ENCODE measurements around the gene ZBTB20.

Gene ZBTB20

DNA sequence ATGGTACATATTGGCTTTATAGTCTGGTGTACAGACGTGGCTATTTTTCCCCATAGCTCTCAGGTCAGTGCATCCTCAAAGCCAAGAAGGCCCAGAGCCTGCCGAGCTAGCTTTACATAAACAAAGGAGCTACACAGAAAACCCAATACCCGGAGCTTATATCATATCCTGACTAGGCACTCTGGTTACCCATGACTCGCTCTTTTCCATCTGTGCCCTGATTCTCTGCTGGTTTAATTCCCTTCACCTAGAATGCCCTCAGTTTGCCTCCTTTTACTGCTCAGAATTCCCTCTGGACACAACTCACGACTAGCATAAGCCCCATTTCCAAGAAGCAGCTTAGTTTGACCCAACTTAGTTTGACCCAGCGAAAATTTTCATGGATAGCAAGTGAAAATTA lies 742.5 kb downstream of the ZBTB20 start:
- Histone ChIP-seq H3K4me1 (ENCODE audit: control insufficient read depth, insufficient read depth, low read length) (peaks cover 10% of the 10 kb centered on the region), H3K9me3 (ENCODE audit: control insufficient read depth, insufficient read depth, low read length) (no peaks in the 10 kb centered on the region), H3K9ac (ENCODE audit: low read depth, low read length) (no peak overlapping the region), H3K4me3 (ENCODE audit: low read depth, low read length) (no peak overlapping the region), H3K27me3 (ENCODE audit: control insufficient read depth, insufficient read depth, low read length) (no peaks in the 10 kb centered on the region), H3K36me3 (ENCODE audit: control insufficient read depth, insufficient read depth, low read length) (no peaks in the 10 kb centered on the region)

DNA sequence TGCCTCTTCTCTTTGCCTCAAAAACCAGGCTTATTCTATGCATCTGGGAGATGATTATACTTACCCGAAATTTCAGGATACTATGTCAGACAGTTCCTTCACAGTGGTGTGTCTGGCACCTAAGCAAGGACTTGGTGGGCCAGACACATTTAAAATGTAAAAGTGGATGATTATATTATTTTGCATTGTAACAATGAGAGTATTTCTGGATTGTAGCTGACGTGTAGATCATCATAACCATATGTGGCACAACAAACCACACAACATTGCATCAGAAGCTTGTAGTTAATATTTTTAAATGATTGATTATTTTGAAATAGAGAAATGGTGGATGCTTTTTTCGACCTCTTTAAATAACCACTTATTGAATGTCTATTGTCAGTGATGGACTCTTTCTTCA lies 744.2 kb downstream of the ZBTB20 start:
- no peaks in the 10 kb centered on the region for H3K36me3 ChIP-seq (ENCODE audit: control insufficient read depth, insufficient read depth, low read length)
- no peaks in the 10 kb centered on the region for H3K27me3 ChIP-seq (ENCODE audit: control insufficient read depth, insufficient read depth, low read length)
- H3K9me3 ChIP-seq (ENCODE audit: control insufficient read depth, insufficient read depth, low read length) = no peaks in the 10 kb centered on the region
- H3K4me3 ChIP-seq (ENCODE audit: low read depth, low read length) = no peak overlapping the region
- H3K4me1 ChIP-seq (ENCODE audit: control insufficient read depth, insufficient read depth, low read length) = no peaks in the 10 kb centered on the region
- no peak overlapping the region for H3K9ac ChIP-seq (ENCODE audit: low read depth, low read length)

DNA sequence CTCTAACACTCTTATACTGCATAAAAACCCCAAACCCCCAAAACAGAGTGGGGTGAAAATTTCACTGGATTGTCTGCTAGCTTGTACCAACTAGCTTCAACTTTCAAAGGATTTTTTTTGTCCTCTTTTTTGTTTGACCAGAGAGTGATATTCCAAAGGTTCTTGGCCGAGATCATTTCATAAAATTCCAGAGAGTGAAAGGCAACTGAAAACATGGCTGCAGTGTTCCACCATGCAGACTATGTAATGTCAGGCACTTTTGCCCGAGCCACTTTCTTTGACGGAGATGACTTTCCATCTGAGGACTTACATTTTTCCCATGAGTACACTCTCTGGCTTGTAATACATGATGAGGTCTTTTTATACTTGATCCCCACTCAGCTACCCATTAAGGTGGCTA lies 745.7 kb downstream of the ZBTB20 start:
- H3K4me3 ChIP-seq (ENCODE audit: low read depth, low read length) = no peak overlapping the region
- no peaks in the 10 kb centered on the region for H3K36me3 ChIP-seq (ENCODE audit: control insufficient read depth, insufficient read depth, low read length)
- no peaks in the 10 kb centered on the region for H3K27me3 ChIP-seq (ENCODE audit: control insufficient read depth, insufficient read depth, low read length)
- no peaks in the 10 kb centered on the region for H3K9me3 ChIP-seq (ENCODE audit: control insufficient read depth, insufficient read depth, low read length)
- H3K4me1 ChIP-seq (ENCODE audit: control insufficient read depth, insufficient read depth, low read length) = no peaks in the 10 kb centered on the region
- no peak overlapping the region for H3K9ac ChIP-seq (ENCODE audit: low read depth, low read length)

DNA sequence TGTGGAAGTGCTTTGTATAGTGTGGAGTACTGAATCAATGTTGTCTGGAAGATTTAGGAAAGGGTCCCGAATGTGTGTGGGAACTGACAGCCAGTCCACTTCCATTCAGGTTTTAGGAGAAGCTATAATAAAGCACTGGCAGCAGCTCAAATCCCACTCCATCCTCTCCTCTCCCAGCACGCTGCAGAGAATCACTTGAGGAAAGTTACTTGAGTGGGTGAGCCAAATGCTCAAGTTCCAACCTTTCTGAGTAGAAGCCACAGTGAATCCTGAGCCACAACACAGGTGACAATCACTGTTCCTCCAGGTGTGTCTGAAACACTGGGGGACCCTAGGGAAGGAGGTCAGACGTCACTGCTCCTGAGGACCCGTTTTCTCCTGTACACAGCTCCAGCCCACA lies 746.7 kb downstream of the ZBTB20 start:
- H3K4me1 ChIP-seq (ENCODE audit: control insufficient read depth, insufficient read depth, low read length) = no peaks in the 10 kb centered on the region
- H3K4me3 ChIP-seq (ENCODE audit: low read depth, low read length) = no peak overlapping the region
- no peaks in the 10 kb centered on the region for H3K9me3 ChIP-seq (ENCODE audit: control insufficient read depth, insufficient read depth, low read length)
- H3K36me3 ChIP-seq (ENCODE audit: control insufficient read depth, insufficient read depth, low read length) = no peaks in the 10 kb centered on the region
- no peak overlapping the region for H3K9ac ChIP-seq (ENCODE audit: low read depth, low read length)
- no peaks in the 10 kb centered on the region for H3K27me3 ChIP-seq (ENCODE audit: control insufficient read depth, insufficient read depth, low read length)

DNA sequence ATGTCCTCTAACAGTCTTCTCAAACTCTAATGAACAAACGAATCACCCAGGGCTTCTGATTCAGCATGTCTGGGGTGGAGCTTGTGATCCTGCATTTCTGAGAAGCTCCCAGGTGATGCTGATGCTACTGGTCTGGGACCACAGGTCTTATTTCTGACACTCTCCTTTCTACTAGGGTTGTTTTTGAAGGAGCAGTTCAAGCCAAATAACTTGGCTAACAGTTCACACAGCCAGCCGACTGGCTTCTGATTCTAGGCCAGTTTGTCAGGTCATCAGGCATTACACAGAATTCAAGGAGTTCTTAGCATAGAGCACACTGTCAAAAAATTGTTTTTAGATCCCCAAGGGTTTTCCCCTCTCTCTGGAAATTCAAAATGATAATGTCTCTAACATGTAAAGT lies 752.5 kb downstream of the ZBTB20 start:
- no peak overlapping the region for H3K4me3 ChIP-seq (ENCODE audit: low read depth, low read length)
- no peak overlapping the region for H3K9ac ChIP-seq (ENCODE audit: low read depth, low read length)
- H3K27me3 ChIP-seq (ENCODE audit: control insufficient read depth, insufficient read depth, low read length) = no peaks in the 10 kb centered on the region
- no peaks in the 10 kb centered on the region for H3K9me3 ChIP-seq (ENCODE audit: control insufficient read depth, insufficient read depth, low read length)
- H3K36me3 ChIP-seq (ENCODE audit: control insufficient read depth, insufficient read depth, low read length) = no peaks in the 10 kb centered on the region
- H3K4me1 ChIP-seq (ENCODE audit: control insufficient read depth, insufficient read depth, low read length) = no peaks in the 10 kb centered on the region

DNA sequence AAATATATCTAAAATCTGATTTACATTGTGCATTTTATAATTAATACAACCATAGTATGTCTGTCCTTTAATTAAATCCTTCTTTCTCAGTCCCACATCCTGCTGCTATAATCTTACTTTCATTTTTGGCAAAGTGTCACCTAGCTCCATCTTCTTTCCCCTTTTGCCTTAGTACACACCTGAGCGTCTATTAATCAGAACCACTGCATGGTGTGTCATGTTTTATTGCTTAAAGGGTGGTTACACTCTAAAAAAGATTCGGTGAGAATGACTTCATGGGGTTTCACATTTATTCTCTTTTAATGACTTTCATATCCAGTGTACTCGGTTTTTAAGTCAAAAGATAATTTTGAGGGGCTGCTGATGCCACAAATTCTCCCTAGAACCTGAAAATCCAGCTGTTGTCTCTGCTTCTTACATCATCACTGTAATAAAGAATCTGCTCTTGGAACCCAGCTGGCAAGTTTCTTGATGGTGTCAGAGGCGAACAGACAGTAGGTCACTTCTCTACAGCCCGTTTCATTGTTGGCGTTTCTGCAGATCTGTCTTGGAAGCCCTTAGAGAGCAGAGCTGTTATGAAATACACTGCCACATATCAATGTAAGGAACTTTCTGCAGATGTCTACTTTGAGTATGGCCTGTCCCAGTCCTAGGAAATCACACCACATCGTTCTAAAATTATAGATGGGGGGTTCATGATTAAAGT lies 753.6 kb downstream of the ZBTB20 start:
- Histone ChIP-seq H3K36me3 (ENCODE audit: control insufficient read depth, insufficient read depth, low read length) (no peaks in the 10 kb centered on the region), H3K9ac (ENCODE audit: low read depth, low read length) (no peak overlapping the region), H3K4me1 (ENCODE audit: control insufficient read depth, insufficient read depth, low read length) (no peaks in the 10 kb centered on the region), H3K9me3 (ENCODE audit: control insufficient read depth, insufficient read depth, low read length) (no peaks in the 10 kb centered on the region), H3K4me3 (ENCODE audit: low read depth, low read length) (no peak overlapping the region), H3K27me3 (ENCODE audit: control insufficient read depth, insufficient read depth, low read length) (no peaks in the 10 kb centered on the region)

DNA sequence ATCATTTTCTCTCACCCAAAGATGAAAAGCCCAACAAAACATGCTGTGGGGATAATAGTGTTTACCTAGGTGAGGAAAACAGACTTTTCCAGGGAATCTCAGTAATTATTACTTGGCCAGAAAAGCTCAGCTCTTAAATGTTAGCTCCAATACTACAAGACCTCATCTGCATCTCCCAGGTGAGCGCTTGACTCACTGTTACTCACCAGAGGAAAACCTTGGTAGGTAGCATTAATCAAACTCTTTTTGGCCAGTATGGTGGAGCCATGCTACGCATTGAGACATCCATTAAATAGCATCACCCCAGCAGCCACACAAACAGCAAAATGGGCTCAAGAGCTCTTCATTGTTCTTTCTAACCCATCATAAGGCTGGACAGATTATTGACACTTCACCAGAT lies 754.3 kb downstream of the ZBTB20 start:
- H3K4me3 ChIP-seq (ENCODE audit: low read depth, low read length) = no peak overlapping the region
- no peaks in the 10 kb centered on the region for H3K4me1 ChIP-seq (ENCODE audit: control insufficient read depth, insufficient read depth, low read length)
- no peaks in the 10 kb centered on the region for H3K9me3 ChIP-seq (ENCODE audit: control insufficient read depth, insufficient read depth, low read length)
- H3K27me3 ChIP-seq (ENCODE audit: control insufficient read depth, insufficient read depth, low read length) = no peaks in the 10 kb centered on the region
- H3K36me3 ChIP-seq (ENCODE audit: control insufficient read depth, insufficient read depth, low read length) = no peaks in the 10 kb centered on the region
- no peak overlapping the region for H3K9ac ChIP-seq (ENCODE audit: low read depth, low read length)

DNA sequence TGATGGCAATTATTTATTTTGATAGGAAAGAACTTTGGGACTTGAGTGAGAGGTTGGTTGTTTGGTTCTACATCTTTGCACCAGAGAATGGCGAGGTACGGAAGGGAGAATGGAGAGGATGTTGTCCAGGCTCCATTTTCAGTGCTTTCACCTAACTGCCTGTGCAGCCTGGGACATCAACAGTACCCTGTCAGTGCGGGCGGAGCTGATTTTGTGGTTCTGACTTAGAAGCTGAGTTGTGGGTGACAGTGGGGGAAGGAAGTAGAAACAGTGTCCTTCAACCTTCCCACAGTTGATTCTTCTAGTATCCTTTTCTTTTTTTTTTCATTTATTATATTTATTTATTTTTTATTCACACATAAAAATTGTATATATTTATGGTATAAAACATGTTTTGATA lies 757.9 kb downstream of the ZBTB20 start:
- H3K36me3 ChIP-seq (ENCODE audit: control insufficient read depth, insufficient read depth, low read length) = no peaks in the 10 kb centered on the region
- no peaks in the 10 kb centered on the region for H3K9me3 ChIP-seq (ENCODE audit: control insufficient read depth, insufficient read depth, low read length)
- no peak overlapping the region for H3K9ac ChIP-seq (ENCODE audit: low read depth, low read length)
- H3K27me3 ChIP-seq (ENCODE audit: control insufficient read depth, insufficient read depth, low read length) = no peaks in the 10 kb centered on the region
- H3K4me1 ChIP-seq (ENCODE audit: control insufficient read depth, insufficient read depth, low read length) = no peaks in the 10 kb centered on the region
- H3K4me3 ChIP-seq (ENCODE audit: low read depth, low read length) = no peak overlapping the region

DNA sequence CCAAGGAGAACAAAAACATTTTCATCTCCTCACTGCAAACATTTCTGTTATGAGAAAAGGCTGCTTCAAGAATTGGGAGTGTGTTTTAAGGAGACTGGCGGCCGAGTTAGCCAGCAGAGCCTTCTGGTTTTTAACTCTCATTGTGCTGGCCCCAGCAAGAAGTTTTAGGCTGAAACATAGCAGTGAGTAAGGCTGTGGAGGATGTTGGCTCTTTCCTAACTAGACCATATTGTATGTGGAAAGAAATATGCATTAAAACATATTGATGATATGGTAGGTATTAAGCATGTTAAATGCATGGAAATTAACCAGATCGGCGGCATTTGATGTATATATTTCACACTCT lies 762.6 kb downstream of the ZBTB20 start:
- Histone ChIP-seq H3K36me3 (ENCODE audit: control insufficient read depth, insufficient read depth, low read length) (no peaks in the 10 kb centered on the region), H3K4me1 (ENCODE audit: control insufficient read depth, insufficient read depth, low read length) (peaks cover 2% of the 10 kb centered on the region), H3K9ac (ENCODE audit: low read depth, low read length) (no peak overlapping the region)

DNA sequence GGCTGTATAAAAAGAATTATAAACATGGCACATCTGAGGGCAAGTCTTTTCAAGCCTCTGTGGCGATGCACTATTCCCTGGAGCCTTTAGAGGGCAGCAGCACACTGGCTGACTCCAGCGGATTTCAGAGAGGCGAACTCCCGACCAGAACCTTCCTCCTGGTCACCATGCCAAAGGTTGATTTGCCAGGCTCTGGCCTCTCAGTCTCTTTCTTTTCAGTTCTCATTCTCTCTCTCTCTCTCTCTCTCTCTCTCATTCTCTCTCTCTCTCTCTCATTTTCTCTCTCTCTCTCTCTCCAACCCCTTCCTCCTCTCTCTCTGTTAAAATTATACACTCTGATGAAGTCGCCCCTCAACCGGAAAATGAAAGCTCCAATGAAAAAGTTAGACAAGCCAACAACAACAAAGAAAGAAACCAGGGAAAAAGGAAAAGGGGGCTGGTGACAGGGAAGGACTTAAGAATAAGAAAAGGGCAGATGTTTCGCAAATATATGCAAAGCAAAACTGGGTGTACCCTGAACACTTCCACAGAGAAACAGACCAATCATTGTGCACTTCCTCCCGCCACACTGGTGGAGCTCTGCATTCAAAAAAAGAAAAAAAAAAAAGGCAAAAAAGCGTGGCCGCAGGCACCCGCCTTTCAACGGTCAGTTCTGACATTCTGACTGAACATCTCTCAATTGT lies 763.1 kb downstream of the ZBTB20 start:
- H3K9me3 ChIP-seq (ENCODE audit: control insufficient read depth, insufficient read depth, low read length) = no peaks in the 10 kb centered on the region
- H3K4me1 ChIP-seq (ENCODE audit: control insufficient read depth, insufficient read depth, low read length) = peaks cover 2% of the 10 kb centered on the region
- H3K36me3 ChIP-seq (ENCODE audit: control insufficient read depth, insufficient read depth, low read length) = no peaks in the 10 kb centered on the region
- H3K9ac ChIP-seq (ENCODE audit: low read depth, low read length) = no peak overlapping the region
- H3K4me3 ChIP-seq (ENCODE audit: low read depth, low read length) = no peak overlapping the region
- no peaks in the 10 kb centered on the region for H3K27me3 ChIP-seq (ENCODE audit: control insufficient read depth, insufficient read depth, low read length)

More for the DNA sequence above, 762.6 kb downstream of the ZBTB20 start:
- H3K27me3 ChIP-seq (ENCODE audit: control insufficient read depth, insufficient read depth, low read length) = no peaks in the 10 kb centered on the region
- no peak overlapping the region for H3K4me3 ChIP-seq (ENCODE audit: low read depth, low read length)
- no peaks in the 10 kb centered on the region for H3K9me3 ChIP-seq (ENCODE audit: control insufficient read depth, insufficient read depth, low read length)

DNA sequence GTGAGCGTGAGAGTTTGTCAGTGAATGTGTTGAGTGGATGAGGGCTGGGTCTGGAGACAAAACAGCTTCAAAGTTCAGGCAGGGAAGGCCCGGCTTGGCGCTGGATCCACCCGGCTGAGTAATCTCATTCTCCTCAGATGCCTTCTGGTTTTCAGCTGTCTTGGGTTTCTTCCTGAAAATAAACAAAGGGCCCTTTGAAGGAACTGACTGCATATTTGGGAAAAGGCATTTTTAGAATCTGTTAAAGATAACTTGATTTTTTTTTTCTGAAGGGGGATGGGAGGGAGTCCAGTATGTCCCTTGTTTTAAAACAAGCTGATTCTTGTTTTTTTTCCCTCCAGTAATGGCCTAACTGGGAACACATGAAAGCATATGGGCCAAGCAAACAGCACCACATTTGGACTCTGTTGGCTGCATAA lies 766.8 kb downstream of the ZBTB20 start:
- H3K36me3 ChIP-seq (ENCODE audit: control insufficient read depth, insufficient read depth, low read length) = no peaks in the 10 kb centered on the region
- no peak overlapping the region for H3K4me3 ChIP-seq (ENCODE audit: low read depth, low read length)
- no peak overlapping the region for H3K9ac ChIP-seq (ENCODE audit: low read depth, low read length)
- H3K27me3 ChIP-seq (ENCODE audit: control insufficient read depth, insufficient read depth, low read length) = no peaks in the 10 kb centered on the region
- H3K4me1 ChIP-seq (ENCODE audit: control insufficient read depth, insufficient read depth, low read length) = peaks cover 11% of the 10 kb centered on the region
- no peaks in the 10 kb centered on the region for H3K9me3 ChIP-seq (ENCODE audit: control insufficient read depth, insufficient read depth, low read length)

DNA sequence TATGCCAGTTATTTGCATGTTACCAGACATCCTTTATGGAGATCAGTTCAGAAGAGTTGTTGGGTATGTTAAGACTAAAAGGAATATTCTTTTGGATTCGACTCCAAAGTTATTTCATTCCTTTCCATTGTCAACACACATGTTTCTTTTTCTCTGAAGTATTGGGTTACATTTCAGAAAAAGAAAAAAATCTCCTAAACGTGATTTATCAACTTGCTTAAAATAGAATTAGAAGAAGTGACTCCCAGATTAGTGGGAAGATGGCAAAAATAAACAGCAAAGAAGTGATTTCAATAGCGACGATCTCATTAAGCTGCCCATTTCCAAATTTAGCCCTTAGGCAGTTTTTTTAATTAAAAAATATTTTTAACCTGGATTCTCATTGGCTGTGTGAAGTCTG lies 767.8 kb downstream of the ZBTB20 start:
- Histone ChIP-seq H3K36me3 (ENCODE audit: control insufficient read depth, insufficient read depth, low read length) (no peaks in the 10 kb centered on the region), H3K9ac (ENCODE audit: low read depth, low read length) (no peak overlapping the region), H3K4me3 (ENCODE audit: low read depth, low read length) (no peak overlapping the region), H3K27me3 (ENCODE audit: control insufficient read depth, insufficient read depth, low read length) (no peaks in the 10 kb centered on the region), H3K4me1 (ENCODE audit: control insufficient read depth, insufficient read depth, low read length) (peaks cover 11% of the 10 kb centered on the region), H3K9me3 (ENCODE audit: control insufficient read depth, insufficient read depth, low read length) (no peaks in the 10 kb centered on the region)

Data from iPS-15b (cell line).